KG1 (cell line): ENCODE measurements around the gene SLC39A7.
A peak's percentile ranks its signal among the peaks of the same experiment; 100 is the strongest.

Source experiments
- DNase-seq: peaks from one replicate; lab custom pipeline; 2025; lab: John Stamatoyannopoulos, UW

SLC39A7 gene, protein sequence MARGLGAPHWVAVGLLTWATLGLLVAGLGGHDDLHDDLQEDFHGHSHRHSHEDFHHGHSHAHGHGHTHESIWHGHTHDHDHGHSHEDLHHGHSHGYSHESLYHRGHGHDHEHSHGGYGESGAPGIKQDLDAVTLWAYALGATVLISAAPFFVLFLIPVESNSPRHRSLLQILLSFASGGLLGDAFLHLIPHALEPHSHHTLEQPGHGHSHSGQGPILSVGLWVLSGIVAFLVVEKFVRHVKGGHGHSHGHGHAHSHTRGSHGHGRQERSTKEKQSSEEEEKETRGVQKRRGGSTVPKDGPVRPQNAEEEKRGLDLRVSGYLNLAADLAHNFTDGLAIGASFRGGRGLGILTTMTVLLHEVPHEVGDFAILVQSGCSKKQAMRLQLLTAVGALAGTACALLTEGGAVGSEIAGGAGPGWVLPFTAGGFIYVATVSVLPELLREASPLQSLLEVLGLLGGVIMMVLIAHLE

DNA sequence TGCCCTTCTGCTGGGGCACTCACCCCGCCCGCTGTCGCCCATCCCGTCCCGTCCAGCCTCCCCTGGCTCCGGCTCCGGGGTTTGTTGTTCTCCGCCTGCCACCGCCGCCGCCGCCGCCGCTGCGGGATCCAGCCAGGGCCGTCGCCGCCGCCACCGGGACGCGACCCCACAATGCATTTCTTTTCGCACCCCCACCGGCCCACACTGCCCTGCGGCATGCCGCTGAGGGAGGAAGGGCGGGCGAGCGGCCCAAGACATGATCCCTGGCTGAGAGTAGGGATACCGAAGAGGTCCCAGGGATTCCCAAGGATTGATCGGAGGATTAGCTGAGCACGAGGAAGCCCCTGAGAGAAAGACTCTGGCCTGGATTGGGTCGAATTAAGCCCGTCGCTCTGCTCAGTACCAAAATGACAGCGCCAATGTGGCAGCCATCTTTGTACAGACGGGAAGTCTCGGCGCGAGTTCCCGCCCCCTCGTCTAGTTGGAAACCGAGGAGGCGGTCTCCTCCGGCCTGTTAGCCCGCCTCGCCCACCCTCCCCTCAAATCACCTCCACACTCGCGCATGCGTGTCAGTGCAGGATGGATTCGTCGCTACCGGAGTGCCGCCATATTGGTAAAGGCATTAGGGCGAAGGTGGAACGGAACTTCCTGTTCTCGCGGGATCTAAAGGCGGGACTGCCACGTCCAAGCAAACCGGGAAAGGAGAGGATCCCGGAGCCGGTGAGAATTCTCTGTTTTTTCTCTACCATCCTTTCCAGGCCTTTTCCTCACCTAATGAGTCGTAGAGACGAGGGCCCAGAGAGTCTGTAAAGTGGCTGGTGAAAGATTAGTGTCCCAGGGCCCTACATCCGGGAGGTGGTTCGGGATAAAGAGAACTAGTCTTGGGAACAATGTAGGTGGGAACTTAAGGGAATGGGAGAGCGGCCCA is at the start of gene SLC39A7, which contains the start of gene RXRB:
Gene SLC39A7 (plus strand): TSS at position 649 of the 928 bp plus-strand sequence. CDS start 379 bp downstream, outside the sequence.
Gene RXRB (minus strand): TSS at position 447 of the 928 bp plus-strand sequence. CDS start 189 bp downstream, at position 258.
- DNase-seq = peak; percentile 99

DNA sequence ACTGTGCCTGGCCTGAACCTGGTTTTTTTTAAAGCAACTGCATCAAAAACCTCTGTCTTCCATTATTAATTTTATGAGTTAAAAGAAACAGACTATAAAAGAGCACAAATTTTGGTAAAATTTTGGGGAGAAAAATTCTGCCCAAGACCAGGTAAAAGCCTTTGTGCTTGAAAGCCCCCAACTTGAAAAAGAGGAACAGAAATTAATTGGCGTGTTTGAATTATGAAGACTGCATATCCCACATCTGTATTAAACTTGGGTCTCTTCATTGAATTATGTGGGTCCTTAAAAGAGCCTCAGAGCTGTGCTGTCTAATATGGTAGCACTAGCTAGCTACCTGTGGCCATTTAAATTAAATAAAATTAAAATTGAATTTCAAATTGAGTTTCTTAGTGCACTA is 49.6 kb upstream of the SLC39A7 start:
- no peak for DNase-seq

DNA sequence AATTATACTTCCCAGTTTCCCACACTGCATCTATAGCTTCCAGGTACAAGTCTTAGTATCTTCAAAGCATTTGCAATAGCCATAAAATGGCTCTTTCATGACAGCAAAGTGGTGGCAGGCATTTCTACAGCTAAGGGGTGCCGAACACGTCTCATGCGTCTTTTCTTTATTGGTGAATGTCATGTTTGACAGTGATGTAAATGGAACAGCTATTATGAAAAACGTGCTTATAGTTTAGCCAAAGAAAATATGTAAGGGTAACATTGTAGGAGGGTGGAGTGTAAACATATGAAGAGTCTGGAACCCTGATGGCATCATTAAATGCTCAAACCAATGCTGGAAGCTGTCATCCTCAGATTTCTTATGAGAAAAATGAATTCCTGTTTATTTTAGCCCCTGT is 46.3 kb upstream of the SLC39A7 start:
- DNase-seq = no peak

DNA sequence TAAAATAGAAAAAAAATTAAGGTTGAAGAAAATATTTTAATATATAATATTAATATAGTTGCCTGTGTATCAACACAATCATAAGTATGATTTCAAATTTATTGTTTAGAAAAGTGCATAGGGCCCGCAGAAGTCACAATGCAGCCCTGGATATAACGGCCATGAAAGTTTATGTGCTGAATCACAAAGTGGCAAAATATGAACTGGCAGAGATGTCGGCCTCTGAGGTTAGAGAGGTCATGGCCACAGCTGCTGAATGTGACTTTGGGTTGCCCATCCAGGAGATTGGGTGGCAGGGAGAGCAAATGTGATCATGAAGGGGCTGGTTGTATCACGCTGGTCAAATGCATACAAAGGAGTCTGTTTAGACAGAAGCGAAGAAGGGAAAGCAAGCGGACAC is 44.1 kb upstream of the SLC39A7 start:
- DNase-seq = no peak

DNA sequence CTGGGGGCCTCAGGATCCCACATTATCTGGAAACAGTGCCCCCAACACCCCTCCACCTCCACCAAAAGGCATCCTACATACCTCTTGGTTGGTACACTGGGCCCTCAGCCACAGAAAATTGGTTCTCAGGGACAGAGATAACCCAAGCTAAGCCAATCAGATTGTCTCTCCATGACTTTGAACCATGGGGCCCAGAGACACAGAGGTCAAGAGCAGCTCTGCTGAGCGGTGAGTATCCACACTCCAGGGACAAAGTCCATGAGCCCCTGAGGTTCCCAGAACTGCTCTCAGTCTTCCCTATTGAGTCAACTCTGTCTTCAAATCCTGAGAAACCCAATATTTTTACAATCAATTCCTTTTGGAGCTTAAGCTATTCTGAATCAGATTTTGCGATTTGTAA is 43.7 kb upstream of the SLC39A7 start:
- DNase-seq = no peak

DNA sequence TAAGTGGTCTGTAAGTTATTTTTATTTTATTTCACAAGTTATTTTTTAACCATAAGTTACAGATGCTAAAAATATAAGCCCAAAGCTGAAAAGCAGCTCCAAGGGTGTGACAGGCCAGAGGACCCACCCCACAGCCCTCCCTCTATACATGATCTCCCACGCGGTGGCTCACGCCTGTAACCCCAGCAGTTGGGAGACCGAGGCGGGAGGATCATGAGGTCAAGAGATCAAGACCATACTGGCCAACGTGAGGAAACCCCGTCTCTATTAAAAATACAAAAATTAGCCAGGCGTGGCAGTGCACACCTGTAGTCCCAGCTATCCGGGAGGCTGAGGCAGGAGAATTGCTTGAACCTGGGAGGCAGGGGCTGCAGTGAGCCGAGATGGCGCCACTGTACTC is 40.6 kb upstream of the SLC39A7 start:
- no peak for DNase-seq

DNA sequence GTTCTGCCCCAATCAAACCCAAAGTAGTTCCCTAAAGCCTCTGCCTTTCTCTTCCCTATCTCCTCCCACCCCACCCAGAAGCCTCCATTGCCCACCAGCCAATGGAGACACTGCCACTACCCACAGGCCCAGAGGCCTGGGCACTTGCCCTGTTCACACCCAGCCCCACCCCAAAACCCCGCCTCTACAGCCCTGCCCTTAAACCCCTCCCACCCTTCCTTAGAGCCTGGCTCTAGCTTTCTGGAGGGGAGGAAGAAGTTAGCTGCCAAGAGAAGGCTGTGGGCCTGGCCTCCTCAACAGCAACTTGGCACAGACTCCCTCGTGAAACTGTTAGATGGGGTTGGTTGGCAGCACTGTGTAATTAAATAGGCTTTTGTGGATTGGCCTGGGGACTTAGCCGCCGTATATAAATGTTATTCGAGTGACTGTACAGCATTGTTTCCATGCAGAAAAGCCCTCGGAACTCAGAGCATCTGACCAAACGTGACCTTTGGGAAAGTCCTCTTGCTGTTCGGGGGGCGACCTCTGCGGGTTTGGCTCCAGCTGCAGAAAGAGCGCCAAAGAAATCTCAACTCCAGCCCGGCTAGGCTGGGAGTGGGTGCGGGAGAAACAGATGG is 39.8 kb upstream of the SLC39A7 start:
- no peak for DNase-seq

DNA sequence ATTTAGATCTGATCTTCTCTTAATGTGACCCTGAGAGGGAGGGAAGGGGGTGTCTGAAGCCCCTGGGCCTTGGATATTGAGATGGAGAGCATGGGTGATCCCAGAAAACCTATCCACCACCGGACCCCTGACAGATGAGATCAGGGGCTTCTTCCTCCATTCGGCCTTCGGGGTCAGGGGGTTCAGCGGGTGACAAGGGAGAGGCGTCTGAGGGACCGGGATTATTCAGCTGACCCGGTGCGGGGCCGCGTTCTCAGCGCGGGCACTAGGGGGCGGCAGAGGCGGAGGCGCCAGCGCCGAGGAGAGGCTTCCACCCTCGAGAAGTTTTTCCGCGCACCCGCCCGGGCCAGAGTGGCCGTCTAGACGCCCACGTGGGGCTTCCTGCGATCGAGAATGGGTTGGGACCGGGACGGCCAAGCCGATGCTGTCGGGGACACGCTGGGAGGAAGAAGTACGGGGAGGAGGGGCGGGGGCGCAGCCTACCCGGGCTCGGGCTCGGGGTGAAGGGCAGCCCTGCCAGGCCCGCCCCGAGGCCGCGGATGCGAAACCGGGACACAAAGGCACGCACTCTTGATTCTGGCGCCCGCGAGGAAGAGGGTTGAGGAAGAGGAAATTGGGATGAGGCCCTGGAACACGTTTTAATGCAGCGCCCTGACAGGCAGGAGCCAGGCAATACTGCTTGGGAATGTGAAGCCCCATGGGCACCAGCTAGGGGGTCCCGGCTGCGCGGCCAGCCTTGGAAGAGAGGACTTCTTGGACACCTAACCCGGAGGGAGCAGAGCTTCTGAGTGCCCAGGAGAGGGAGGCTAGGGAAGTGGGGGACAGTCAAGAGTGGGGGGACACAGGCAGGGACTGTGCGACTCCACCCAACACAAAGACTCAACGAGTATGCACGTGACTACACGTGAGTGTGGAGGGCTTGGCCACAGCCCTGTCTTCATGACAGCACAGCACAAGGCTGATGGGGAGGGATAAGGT is 39.0 kb upstream of the SLC39A7 start:
- peak; percentile 49 for DNase-seq

DNA sequence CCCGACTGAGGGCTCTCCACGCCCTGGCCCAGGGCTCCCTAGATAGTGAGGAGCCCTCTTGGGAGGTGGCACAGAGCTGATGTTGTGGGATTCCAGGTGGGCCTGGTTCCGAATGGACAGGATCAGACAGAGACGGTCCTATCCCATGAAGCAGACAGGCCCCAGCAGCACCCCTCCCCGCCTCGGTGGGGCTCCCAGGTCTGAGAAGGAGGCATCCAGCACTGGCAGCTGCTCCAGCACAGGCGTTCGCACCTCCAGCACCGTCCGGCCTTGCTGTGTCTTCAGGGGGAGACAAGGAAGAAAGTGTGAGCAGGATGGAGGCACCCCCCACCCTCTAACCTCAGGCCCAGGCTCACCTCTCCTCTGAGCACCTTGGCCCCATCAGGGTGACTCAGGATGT is 37.1 kb upstream of the SLC39A7 start:
- DNase-seq = no peak

DNA sequence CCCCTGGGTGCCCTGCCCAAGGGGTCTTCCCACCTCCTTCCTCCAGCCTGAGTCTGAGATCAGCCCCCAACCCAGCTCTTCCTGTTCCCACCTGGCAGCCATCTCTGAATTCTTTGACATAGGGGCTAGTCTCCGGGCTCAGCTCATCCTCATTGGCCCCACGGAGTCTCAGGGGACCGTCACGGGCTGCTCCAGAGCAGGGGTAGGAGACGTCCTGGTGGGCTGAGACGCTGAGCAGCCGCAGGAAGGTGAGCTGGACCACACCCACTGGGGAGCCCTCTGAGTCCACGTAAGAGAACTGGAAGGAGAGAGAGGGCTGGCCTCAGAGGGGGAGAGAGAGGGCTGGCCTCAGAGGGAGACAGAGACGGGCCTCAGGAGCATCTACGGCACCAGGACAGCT is 36.5 kb upstream of the SLC39A7 start:
- DNase-seq = no peak

DNA sequence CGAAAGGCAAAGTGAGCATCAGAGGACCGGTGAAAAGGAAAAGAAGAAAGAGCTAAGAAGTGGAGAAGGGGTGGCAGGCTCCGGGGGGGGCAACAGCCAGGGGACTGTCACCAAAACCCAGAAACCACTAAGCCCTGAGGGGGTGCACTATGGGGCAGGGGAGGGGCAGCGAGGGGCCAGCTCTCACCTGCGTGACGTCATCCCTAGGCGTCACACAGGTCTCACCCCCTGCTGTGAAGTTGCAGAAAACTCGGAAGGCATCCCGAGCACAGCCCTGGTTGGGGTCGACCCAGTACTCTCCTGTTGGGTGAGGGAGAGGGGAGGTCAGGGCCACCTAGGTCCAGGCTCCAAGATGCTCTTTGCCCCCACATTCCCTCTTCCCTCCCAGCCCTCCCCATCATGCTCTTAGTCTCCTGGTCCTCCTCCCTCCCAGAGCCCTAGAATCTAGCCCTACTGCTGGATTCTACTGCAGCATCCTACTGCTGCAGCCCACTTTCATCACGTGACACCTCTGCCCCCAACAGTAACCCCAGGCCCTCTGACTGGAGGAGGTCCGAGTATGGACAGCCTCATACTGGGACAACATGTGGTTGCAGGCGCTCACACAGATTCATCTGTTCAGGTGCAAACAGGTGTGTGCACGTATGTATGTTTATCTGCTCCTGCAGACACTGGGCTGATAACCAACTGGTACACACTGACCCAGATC is 35.8 kb upstream of the SLC39A7 start:
- no peak for DNase-seq

DNA sequence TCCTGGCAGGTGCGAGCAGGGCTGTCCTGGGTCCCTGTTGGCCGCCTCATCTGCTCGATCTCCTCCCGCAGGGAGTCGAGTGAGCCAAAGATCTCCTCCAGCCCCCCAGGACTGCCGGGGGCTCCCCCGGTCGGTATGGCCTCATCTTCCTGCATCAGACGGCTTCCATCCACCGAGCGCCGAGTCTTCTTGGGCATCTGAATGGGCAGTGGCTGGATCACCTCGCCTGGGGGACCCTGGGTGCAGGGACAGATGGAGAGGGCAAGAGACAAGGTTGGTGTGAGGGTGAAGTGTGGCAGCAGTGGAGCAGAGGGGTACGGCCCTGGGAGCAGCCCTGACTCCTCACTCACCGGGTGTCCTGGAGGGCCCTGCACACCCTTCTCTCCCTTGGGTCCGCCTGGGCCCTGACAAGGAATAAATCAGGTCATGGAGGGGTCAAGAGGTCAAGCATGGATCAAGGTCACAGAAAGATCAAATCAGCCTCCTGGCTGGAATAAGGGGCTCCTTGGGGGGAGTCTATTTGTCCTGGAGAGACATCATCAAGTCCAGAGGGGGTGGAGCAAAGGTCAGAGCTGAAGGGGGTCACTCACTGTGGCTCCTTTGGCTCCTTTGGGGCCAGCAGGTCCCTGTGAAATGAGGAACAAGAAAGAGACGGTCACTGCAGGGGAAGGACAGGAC is 34.9 kb upstream of the SLC39A7 start:
- no peak for DNase-seq

DNA sequence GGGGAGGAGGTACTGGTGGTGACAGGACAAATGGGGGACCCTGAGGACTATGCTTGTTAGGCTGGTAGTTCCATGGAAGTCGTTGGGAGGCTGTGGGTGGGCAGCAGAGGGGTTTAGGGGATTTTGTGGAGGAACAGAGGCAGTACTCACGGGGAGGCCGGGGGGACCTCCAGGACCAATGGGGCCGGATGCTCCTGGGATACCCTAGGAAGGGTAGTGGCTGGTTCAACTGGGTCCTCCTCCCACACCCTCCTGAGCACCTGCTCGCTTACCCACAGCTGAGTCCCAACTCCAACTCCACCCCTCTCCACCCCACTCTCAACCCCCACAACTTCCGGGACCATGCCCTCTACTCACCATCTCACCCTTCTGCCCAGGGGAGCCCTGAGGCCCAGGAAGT is 34.3 kb upstream of the SLC39A7 start:
- no peak for DNase-seq

DNA sequence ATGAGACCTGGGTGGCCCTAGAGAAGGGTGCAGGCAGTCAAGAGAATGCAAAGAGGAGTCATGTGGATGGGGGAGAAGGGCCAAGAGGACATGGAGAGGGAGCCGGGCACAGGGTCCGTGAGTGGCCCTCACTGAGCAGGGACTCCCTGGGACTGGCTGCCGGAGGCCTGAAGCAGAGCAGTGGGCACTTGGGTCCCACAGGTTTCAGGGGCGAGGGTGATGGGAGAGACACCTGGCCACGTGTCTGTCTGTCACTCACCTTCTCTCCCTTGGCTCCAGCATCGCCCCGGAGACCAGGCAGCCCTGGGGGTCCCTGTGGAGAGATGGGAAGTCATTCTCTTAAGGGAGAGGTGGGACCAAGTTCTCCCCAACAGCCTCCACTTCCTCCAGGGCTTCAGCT is 33.9 kb upstream of the SLC39A7 start:
- DNase-seq = no peak

DNA sequence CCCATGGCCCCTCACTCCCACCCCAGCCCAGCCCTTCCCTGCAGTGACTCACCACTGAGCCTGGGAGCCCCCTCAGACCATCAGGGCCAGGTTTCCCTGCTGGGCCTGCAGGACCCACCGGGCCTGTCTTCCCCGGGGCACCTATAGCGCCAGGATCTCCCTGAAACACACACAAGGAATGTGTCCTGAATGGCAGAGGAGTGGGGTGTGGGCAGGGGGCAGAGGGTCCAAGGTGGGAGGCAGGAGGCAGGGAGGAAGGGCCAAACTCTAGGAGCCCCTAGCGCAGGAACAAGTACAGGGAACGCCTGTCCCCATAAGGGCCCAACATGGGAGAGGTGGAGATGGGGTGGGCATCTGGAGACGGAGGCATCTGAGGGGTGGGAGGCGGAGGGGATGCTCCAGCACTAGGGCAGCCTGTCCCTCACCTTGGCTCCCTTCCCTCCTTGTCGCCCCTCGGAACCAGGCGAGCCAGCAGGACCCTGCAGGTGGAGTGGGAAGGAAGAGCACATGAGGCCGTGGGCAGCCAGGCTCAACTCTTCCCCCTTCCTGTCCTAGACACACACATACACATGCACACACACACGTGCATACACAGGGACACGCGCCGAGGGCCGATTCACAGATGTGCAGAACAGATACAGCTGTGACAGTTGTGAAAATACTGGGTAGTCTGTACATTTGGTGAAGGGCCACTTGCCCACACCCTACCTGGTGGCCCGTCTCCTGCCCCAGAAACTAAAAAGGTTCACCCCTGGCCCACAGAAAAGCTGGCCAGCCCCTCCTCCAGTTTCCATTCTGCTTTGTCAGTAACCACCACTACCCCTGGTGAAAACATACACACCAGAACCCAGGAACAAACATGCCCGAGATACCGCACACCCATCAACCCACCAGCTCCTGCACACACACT is 33.0 kb upstream of the SLC39A7 start:
- DNase-seq = no peak

DNA sequence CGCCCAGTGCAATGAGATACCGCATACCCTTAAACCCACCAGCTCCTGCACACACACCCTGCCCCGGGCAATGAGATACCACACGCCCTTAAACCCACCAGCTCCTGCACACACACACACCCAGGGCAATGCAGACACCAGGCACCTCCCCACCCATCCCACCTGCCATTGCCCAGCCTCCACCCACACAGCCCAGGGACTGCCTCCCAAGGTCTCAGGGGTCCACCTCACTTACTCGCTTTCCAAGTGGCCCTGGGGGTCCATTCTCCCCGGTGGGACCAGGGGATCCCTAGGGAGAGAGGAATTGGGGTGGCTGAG is 32.4 kb upstream of the SLC39A7 start:
- DNase-seq = no peak

DNA sequence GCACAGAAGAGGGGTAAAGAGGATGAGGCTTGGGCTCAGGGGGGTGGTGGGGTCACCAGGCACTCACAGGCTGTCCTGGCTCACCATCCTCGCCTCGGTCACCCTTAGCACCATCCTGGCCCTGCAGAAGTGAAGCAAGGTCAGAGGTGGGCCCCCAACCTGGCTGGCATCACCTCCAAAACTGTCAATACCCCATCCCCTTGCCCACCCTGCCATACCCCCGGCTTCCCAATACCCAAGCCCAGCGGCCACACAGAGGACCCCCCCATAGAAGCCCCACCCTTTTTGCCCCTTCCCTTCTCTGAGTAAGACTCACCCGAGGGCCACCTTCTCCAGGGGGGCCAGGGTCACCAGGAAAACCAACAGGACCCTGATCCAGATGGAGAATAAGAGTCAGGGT is 32.0 kb upstream of the SLC39A7 start:
- no peak for DNase-seq

DNA sequence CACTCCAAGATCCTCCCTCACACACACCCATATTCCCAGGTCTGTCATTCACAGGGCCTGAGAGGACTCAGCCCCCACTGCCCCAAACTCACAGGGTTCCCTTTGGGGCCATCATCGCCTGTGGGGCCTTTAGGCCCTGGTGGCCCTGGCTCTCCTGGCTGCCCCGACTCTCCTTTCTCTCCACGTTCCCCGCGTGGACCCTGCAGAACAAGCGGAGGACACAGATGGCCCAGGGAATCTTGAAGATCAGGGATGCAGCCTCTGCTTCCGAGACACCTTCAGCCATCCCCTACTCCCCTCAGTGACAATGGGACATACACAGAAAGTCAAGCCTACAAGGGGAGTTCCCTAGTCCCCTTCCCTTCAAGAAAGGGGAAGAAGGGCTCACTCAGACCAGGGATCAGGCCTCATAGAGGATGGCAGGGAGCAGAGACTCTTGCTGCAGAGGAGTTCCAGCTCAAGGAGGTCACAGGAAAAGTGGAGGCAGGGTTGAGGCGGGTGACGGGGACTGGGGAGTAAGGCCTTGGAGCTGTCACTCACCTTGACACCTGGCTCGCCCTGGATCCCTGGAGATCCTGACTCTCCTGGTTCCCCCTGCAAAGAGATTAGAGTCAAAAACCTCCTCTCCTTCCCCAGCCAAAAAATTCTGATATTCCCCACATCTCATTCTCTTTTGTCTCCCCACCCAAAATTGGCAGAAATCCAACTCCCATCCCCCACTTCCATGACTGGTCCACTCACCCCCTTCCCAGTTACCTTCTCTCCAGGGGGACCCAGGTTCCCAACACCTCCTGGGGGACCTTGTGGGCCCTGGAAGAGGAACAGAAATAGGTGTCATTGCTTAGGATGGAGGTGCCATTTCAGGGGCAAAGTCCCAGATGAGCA is 31.1 kb upstream of the SLC39A7 start:
- no peak for DNase-seq
